GM19351 (cell line): ENCODE measurements around the gene STUM.
"Not testable (repeated sequence)": the region's sequence is repeated elsewhere in the genome, so short reads cannot be mapped to it uniquely, and the experiment has no call there.

Experiments
- ATAC-seq: cut with Tn5 transposase; IDR thresholded peaks from one replicate; pipeline ENCODE4 v1.9.1; 2021; ENCODE audit warnings: mild to moderate bottlenecking, moderate library complexity; ENCODE audit not compliant: unreplicated experiment

Gene STUM, protein sequence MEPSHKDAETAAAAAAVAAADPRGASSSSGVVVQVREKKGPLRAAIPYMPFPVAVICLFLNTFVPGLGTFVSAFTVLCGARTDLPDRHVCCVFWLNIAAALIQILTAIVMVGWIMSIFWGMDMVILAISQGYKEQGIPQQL

GRCh38 chr1:226548256-226549093 is at the start of gene STUM:
Gene STUM (plus strand): TSS chr1:226548764. CDS start chr1:226548905, 141 bp downstream.
- ATAC-seq, result no peak

GRCh38 chr1:226499699-226500098 is 48.9 kb upstream of the STUM start:
- ATAC-seq, result not testable (repeated sequence)

GRCh38 chr1:226506021-226506420 is 42.5 kb upstream of the STUM start:
- no peak for ATAC-seq

GRCh38 chr1:226506921-226507320 is 41.6 kb upstream of the STUM start:
- no peak for ATAC-seq

GRCh38 chr1:226510453-226510852 is 38.1 kb upstream of the STUM start:
- ATAC-seq, result no peak

DNA sequence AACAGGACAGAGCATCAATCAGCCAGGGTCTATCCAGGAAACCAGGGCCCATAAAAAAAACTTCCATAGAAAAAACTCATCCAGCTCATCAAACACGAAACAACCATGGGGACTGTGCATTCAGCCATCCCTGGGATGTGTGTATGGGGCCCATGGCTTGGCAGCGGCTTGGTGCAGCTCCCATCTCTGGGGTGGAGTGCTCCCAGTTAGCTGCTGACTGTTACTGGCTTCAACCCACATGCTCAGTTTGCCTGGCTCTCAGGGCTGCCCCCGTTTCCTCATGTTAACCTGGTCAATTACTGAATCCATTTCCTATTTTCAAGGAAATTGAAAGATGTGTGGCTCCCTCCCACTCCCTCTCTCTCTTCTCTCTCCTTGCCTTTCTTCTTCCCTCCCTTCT is 37.3 kb upstream of the STUM start:
- ATAC-seq, result no peak

DNA sequence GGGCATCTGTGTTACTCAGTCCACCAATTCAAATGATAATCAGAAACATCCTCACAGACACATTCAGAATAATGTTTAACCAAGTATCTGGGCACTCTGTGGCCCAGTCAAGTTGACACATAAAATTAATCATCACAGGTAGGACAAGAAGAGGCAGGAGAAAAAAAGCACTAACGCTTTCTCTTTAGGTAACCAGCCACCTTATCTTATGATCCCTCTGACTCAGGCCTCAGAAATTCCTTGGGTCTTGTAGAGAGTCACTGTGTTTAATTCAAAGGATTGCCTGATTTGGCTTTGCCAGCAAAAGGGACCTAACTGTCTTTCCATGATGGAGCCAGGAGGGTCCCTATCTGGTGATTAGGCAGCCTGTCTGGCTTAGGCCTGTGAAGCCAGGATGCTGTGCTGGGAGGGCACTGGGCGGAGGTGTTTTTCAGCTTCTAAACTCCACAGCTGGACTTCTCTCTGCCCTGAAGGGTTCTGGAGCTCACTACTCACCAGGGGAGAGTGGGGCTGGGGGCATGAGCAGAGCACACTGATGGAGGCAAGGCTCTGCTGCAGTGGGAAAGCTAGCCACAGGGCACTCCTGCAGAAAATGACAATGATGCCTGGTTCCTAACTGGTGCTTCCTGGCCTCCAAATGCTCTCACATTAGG is 36.4 kb upstream of the STUM start:
- no peak for ATAC-seq

- ATAC-seq, result no peak
Measured at GRCh38 chr1:226518375-226518774, 30.2 kb upstream of the STUM start.

- ATAC-seq, result no peak
Measured at GRCh38 chr1:226519135-226519534, 29.4 kb upstream of the STUM start.

- no peak for ATAC-seq
Measured at GRCh38 chr1:226519716-226520598, 28.6 kb upstream of the STUM start.

DNA sequence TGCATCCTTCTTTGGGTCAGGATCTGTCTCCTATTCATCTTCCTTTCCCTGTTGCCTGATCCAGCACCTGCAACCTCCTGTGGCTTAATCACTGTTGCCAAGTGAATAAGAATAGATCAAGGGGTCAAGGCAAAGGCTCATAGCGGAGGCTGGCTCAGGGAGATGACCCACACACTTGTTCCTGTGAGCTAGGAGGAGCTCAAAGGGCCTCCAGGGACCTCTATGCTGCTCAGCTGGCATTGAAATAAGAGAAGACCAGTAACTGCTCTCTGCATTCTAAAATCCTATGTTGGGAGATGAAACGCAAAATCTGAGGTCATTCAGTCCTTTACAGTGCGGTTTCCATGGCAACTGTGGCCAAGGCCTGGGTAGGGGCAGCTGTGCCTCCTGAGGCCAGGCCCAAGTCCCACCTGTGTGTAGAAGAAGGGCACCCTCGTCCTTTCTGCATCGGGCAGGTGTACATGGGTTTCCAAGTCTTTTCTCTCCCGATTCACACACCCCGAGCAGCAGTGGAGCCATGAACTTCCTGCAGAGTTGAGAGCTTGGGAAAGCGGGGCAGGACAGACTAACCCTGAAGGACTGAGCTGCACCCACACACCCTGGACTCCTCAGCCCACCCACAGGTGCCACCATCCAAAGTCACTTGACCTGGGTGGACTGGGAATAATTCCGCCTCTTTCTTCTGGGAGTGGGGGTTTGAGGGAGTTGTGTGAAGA is 27.8 kb upstream of the STUM start:
- no peak for ATAC-seq

GRCh38 chr1:226523646-226524406 is 24.7 kb upstream of the STUM start:
- ATAC-seq, result no peak

DNA sequence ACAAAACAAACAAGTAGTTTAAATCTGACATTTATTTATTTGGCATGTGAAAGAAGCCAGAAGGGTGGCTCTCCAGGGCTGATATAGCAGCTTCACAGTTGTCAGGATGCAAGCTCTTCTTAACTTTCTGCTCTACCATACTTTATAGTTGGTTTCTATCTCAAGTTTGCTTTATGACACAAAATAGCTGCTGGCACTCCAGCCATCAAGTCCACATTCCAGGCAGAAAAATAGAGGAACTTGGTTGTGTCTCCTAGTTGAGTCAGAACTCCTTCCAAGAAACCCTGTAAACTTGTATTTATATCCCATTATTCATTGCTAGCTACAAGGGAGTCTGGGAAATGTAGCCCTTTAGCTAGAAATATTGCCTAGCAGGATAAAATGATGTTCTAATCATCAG is 24.0 kb upstream of the STUM start:
- ATAC-seq, result no peak

GRCh38 chr1:226525750-226526149 is 22.8 kb upstream of the STUM start:
- ATAC-seq, result no peak

GRCh38 chr1:226526801-226527595 is 21.6 kb upstream of the STUM start:
- no peak for ATAC-seq

DNA sequence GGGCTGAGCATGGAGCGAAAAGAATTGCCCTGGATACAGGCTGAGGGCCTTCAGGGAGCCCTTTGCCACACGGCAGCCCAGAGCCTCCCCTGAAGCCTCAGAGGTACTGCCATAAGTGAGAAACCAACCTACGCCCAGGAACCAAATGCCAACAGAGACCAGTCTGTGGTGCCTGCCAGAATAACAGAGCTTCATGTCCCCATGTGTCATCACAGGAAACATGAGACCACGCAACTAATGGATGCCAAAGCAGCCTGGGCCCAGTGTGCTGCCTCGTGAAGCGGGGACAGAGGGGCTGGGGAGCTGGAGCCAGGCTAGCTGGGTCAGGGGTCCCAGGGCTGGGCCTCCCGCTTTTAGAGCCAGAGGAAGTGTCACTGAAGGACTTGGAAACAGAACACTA is 18.7 kb upstream of the STUM start:
- ATAC-seq, result no peak

GRCh38 chr1:226530591-226530990 is 18.0 kb upstream of the STUM start:
- no peak for ATAC-seq

DNA sequence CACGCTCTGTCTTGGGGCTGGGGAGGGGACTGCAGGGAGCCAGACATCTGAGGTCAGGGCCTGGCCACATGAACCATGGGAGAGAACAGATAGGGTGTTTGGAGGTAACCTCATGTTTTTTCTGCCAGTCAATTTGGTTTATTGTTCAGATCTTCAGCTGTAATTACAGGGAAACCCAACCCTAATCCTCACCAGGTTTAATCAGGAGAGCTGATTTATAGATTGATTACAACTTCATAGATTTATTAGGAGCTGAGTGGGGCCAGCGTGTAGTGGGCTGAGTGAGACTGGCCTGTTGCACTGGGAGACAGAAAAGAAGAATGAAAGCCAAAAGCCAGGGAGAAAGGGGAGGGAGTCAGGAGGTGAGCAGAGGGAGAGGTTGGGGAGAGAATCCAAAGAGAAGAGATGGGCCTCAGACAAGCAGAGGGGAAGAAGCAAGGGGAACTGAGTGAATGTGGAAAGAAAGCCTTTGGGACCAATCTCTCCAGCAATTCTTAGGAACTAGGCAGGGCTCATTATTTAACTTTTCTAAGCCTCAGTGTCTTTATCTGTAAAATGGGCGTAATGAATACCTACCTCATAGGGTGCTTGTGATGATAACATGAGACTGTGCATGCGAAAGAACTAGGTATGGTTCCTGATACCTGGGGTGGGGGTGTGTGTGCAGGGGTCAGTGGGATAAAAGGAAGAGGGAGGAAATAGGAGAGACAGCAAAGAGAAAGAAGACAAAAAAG is 17.0 kb upstream of the STUM start:
- ATAC-seq, result no peak
